Fibroblast of villous mesenchyme (primary cell): Measurements from ENCODE around the gene RAB21. TPM values are rescaled to one million over a fixed set of nuclear protein-coding genes. Genes with fewer than 3 reads are reported as not detected.

ENCODE experiments used
- DNase-seq: peaks from one replicate; pipeline ENCODE4 v3.0.0-alpha.2; 2010; ENCODE audit warnings: low read depth
- H3K4me3 ChIP-seq: 2 replicates; pipeline ENCODE4 v1.5.1; 2011; ENCODE audit warnings: low read depth, mild to moderate bottlenecking, low read length
- CTCF ChIP-seq: IDR thresholded peaks from 2 replicates; pipeline ENCODE4 v1.5.1; 2012; ENCODE audit warnings: low read depth, mild to moderate bottlenecking, low read length; ENCODE audit not compliant: insufficient read depth
- total RNA-seq: library from RNA; depleted of rRNA; stranded (reverse); fragments of >200 nt; gene quantifications from 2 replicates; pipeline ENCODE4 v1.2.3, GENCODE V29; 2012

RAB21 gene
- total RNA-seq, 1 donor: 12.5 TPM

DNA sequence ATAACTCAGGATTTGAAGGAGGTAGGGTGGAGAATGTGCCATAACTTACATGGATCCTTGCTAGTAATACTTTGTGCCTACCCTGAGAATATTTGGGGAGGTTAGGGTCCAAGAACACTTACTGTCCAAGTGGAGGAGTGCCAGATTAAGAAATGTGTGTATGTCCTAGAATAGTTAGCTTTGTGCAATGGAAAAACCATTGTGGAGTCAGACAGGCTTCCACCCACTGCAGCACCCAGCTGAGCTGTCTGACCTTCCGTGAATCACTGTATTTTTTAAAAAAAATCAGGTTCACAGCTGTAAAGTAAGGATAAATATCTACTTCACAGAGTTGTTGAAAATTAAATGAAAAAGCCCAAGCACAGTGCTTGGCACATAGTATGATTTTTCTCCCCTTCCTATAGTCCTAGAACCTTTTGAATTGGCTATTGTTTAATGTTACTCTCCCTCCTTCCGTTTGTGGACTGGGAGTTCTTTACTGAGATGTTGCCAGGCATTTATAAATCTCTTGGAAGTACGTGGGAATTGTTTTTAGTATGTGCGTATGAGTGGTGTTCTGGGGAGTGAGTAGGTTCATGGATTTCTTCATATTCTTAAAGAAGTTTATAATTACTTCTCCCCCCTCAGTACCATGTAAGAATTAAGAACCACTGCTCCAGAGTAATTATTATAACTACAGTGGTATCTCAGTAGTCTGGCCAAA is 9.2 kb downstream of the RAB21 start:
- DNase-seq: peak; percentile 65
- no peak for TF ChIP-seq CTCF
- no peak overlapping the region for H3K4me3 ChIP-seq

GRCh38 chr12:71764587-71765321 is 10.1 kb downstream of the RAB21 start:
- H3K4me3 ChIP-seq: no peak overlapping the region
- no peak for DNase-seq
- no peak for TF ChIP-seq CTCF

DNA sequence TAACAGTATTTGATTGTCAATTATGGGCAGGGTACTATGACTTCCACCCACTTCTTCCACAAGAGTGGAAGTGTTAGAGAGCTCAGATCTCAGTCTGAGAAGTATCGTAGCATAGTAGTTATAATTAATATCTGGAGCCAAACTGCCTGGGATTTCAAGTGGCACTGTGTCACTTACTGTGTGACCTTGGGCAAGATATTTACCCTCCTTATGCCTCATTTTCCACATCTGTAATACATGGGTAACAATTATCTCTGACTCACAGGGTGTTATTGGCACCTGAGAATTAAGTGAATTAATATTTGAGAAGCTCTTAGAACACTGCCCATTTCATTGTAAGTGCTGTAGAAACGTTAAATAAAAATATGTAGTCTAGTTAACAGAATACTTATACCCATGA is 11.5 kb downstream of the RAB21 start:
- H3K4me3 ChIP-seq: no peak overlapping the region
- TF ChIP-seq CTCF: no peak
- DNase-seq: no peak

GRCh38 chr12:71767183-71767582 is 12.5 kb downstream of the RAB21 start:
- no peak for TF ChIP-seq CTCF
- no peak overlapping the region for H3K4me3 ChIP-seq
- DNase-seq: no peak

DNA sequence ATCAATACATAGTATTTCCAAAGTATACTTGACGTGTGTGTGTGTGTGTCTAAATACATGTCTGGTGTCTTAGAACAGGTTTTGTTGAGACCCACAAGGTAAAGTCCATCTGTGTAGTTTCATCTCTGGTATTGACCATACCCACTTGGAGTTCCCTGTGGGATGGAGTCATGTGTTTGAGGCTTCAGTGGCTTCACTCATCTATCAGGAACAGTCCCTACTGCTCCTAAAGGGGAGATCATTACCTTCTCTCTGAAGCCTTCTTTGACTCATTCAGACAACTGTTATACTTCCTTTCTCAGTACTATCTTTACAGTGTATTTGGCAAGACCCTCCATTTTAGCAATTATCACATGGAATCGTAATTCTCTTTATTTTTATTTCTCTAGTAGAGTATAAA is 14.2 kb downstream of the RAB21 start:
- no peak for DNase-seq
- TF ChIP-seq CTCF: no peak
- H3K4me3 ChIP-seq: no peak overlapping the region

GRCh38 chr12:71771069-71771468 is 16.4 kb downstream of the RAB21 start:
- no peak for TF ChIP-seq CTCF
- DNase-seq: peak; percentile 74
- no peak overlapping the region for H3K4me3 ChIP-seq
